Measurements from ENCODE around the gene FAM234B. TPM values are rescaled to one million over a fixed set of nuclear protein-coding genes. Genes with fewer than 3 reads are reported as not detected.

FAM234B gene, protein sequence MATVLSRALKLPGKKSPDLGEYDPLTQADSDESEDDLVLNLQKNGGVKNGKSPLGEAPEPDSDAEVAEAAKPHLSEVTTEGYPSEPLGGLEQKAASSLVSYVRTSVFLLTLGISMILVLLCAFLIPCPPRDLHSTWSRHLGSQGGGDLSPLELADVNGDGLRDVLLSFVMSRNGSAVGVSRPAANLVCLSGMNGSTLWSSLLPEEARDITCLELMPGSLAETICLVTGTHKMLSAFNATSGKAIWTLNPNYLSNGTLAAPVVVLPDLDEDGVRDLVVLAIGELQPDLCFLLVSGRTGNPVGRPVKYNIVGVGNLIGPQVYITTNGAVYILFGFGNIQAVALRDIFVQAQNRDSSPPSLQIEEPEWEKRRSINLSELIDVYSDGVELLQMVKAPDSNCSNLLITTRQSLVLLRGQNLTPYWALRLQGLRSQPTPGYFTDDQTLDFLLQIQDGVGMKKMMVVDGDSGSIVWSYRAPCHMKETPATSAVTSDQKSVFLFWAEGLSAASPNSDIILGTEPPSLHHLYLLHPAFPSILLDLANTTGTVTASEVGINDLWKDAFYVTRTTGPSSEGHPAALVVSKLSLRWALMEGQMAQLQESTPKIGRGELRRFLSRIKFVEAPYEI
- total RNA-seq: 4.7 and 5.0 TPM in 2 replicates

DNA sequence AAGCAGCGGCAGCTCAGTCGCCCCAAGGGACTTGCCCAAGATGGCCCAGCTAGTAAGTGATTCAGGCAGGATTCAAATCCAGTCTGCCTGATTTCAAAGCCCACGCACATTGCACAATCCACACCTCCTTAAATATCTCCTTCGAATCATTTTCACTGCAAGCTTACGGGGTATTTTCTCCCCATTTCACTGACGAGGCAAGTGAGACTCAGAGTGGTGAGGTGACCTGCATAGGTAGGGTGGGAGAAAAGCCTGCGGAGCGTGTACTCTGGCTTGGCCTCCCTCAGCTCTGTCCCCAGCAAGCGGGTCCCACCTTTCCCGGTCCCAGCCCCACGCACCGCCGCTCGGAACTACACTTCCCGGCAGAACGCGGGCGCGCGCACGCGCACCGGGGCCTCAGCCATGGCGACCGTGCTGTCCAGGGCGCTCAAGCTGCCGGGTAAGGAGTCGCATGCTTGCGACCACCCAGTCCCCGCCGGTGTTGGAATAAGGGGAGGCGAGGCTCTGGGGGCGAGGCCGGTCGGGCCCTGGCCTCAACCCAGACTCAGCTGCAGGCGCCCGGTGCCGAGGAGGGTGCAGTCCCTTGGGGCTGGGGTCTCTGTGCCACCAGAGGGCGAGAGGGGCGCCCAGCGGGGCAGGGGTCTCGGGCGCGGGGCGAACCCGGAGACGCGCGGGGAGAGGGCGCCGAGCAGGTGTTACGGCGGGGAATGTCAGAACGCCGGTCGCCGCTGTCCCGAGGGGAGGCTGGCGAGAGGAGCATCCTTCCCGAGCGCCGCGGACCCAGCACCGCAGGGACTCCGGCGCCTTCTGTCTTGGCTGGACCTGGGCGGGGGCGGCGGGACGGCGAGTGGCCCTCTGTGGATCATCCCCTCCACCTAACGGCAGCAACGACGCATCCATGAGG lies at the start of gene FAM234B:
Gene FAM234B, plus strand, starts transcription at position 380 of the 904 bp plus-strand sequence. Its CDS starts 23 bp downstream, at position 403.

DNA sequence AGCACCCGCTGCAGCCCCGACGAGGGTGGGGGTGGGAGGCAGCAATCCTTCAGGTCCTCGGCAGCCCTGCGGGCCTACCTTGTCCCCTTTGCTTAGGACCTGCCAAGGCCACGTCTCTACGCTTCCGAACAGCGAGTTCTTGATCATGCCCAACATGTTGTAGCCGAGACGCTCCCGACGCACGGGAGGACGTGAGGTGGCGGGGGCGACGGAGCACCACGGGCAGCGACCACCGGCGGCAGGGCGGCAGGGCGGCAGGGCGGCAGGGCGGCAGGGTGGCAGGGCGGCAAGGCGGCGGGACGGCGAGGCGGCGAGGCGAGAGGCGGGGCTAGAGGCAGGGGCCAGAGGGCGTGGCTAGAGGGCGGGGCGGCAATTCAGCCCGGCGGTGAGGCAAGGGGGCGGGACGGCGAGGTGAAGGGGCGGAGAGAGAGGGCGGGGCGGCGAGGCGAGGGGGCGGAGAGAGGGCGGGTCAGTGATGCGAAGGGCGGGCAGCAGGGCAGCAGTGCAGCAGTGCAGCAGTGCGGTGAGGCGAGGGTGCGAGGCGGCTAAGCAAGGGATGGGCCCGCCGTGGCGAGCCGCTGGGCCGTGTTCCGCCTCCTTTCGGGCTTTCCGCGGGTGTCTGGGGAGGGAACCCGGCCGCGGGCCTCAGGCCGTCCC lies 44.1 kb upstream of the FAM234B start, which contains the start of gene HEBP1:
Gene HEBP1, minus strand, starts transcription at position 307 of the 657 bp plus-strand sequence. Its CDS starts 151 bp downstream, at position 156.

DNA sequence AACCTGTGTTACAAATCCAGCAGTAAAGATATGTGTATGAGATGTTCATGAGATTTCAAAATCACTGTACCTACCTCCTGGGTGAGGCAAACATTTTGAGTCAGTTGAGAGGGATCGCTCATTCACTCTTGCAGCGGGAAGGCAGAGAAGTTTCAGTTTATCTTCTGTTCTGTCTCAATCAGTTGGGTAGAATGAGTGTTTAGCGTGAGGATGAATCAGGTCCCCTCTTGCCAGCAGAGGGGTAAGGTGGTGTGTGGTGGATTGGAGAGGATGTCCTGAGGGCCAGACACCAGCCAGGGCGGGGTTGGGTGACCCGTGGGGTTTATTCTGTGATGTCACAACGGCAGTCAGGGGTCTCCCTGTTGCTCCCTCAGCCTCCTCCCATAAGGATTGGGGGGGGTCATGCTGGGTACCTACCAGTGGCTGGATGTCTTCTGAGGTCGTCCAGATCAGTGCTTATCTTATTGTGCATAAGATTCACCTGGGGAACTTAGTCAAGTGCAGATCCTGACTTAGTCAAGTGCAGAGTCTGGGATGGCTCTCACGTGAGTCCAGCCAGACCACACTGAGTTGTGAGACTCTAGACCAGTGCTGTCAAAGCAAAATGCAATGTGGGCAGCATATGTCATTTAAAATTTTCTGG lies 59.3 kb downstream of the FAM234B start, which contains the start of gene GSG1:
Gene GSG1, minus strand, starts transcription at position 277 of the 643 bp plus-strand sequence. Its CDS starts 155 bp downstream, at position 122.

Other genes starting within 250 kb of the FAM234B start
- gene DDX47, start 231.0 kb upstream of the FAM234B start, total RNA-seq: 36.8 and 48.5 TPM in 2 replicates
- gene GPRC5A, start 152.8 kb upstream of the FAM234B start, total RNA-seq: 7.6 and 7.9 TPM in 2 replicates
- not detected in 2 replicates for gene GPRC5D, start 92.2 kb upstream of the FAM234B start, total RNA-seq
- 18.5 and 18.8 TPM in 2 replicates for gene HEBP1, start 44.1 kb upstream of the FAM234B start, total RNA-seq
- gene GSG1, start 59.3 kb downstream of the FAM234B start, total RNA-seq: 0.34 TPM in 1 of 2 replicates, not detected in the other
- gene EMP1, start 152.3 kb downstream of the FAM234B start, total RNA-seq: 65.4 and 71.4 TPM in 2 replicates